Stimulated activated CD8-positive, alpha-beta memory T cell treated with anti-CD3 and anti-CD28 coated beads, Interleukin-15, amount 100 ng/mL, for 24 hours (primary cell): ENCODE data around the gene PSAT1.

Experiments
- DNase-seq: peaks from one replicate; pipeline ENCODE4 v3.0.0-alpha.2; 2020; ENCODE audit warnings: low read depth

The PSAT1 gene

DNA sequence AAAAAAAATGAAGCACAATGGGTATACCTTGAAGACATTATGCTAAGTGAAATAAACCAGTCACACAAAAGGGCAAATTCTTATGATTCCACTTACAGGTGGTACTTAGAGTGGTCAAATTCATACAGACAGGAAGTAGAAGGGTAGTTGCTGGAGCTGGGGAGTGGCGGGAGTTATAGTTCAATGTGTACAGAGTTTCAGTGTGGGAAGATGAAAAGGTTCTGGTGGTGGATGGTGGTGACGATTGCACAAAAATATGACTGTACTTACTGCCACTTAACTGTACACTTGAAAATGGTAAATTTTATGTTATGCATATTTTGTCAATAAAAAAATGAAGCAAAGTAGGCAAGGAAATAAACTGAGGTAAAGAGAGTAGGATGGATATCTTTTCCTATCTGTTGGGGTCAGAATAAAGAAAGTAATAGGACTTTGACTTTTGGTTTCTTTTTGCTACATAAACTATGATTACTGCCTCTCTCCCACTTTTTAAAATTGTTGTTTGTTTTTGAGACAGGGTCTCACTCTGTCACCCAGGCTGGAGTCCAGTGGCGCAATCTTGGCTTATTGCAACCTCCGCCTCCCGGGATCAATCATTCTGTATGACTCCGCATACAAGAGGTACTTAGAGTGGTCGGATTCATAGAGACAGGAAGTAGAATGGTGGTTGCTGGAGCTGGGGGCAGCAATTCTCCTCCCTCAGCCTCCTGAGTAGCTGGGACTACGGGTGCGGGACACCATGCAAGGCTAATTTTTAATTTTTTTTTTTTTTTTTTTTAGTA, 4.0 kb upstream of the PSAT1 start:
- DNase-seq, result no peak

DNA sequence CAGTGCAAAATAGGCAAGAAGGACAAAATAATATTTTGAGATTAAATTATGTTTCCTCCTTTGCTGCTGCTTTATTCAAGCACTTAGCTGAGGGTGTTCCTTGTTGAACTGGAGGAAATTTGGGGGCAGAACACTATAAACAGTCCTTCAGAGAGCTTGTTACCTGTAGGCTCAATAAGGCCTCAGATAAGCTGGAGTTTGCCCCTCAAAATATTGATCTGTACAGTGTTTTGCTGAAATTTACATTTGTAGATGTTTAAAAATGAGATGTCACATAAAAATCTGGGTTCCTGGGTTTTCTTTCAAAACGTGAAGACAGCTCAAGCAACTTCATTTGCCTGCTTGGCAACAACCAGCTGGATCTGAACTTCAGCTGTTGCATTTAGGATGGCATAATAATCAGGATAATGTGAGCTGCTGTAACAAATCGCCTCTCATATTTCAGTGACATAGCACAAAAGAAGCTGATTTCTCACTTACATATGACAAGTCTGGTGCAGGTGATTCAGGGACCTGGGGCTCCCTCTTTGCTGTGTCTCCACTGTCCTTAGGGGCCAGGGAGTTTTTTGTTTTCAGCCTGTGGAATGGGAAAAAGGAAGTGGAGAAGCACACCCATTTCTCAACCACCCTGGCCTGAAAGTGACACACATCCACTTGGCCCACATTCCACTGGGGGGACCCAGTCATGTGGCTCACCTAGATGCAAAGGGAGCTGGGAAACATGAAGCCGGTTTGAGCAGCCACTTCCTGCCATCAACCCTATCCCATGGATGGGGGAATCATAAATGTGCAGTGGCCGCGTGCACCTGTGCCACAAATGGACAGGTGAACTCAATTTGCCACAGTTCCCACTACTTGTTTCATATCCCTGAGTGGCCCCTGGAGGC, 2.4 kb upstream of the PSAT1 start:
- no peak for DNase-seq

GRCh38 chr9:78295177-78295575, 1.7 kb upstream of the PSAT1 start:
- no peak for DNase-seq

DNA sequence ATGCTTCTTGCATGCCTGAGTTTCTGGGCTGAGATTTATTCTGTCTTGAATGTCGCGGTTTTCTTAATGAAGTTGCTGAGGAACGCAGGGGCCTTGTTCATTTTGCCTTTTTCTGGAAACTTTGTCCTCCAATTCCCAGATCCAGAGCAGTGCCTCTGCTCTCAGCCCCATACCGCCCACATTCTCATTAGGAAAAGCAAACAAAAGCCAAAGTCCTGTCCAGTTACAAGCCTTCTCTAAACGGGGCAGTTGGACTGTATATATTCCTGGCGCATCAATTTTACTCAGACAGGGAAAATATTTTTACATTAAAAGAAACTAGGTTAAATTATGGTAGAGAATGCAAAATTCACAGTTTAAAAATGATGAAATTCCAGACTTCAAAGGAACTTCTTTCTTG, 1.2 kb upstream of the PSAT1 start:
- DNase-seq, result no peak

DNA sequence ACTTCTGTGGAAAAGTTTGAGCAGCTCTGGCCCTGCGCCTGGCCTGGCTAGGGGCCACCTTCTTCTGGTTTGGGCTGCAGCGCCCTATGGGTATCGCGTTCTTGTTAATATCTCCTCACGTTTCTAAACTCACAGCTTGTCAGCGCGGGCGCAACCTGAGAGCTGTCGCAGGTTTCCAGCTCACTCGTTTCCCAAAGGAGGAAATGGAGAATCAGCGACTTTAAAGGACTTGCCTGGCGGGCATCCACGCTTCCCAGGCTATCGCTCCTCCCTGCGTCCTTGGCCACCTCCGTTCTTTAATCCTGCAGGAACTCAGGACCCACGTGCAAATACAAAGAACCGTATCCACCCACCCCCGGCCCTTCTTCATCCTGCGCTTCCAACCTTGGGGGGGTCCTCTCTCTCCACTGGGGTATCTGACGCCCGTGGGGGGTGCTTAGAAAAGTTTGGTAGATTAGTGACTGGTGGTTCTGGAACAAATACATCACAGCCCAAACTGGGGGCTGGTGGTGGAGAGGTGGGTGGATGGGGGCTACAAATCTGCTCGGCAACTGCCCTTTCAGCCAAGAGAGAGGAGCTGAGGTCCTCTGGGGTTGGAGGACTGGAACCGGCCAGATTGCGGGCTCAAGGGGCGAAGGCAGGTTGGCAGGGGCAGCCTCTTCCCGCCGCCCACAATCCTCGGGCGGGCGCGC, 578 bp upstream of the PSAT1 start:
- no peak for DNase-seq

DNA sequence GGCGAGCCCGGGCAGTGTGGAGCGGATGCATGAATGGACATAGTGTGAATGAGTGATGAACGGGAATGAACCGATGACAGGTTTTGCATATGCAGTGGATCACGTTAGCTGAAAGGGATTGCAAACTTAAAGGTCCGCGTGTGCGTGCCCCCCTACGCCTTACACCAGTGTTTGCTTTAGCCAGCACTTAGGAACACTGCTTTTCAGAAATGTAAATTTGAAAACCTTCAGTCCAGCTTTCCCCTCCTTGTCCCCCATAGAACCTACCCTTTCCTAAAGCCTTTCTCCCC, 692 bp downstream of the PSAT1 start:
- DNase-seq, result no peak

DNA sequence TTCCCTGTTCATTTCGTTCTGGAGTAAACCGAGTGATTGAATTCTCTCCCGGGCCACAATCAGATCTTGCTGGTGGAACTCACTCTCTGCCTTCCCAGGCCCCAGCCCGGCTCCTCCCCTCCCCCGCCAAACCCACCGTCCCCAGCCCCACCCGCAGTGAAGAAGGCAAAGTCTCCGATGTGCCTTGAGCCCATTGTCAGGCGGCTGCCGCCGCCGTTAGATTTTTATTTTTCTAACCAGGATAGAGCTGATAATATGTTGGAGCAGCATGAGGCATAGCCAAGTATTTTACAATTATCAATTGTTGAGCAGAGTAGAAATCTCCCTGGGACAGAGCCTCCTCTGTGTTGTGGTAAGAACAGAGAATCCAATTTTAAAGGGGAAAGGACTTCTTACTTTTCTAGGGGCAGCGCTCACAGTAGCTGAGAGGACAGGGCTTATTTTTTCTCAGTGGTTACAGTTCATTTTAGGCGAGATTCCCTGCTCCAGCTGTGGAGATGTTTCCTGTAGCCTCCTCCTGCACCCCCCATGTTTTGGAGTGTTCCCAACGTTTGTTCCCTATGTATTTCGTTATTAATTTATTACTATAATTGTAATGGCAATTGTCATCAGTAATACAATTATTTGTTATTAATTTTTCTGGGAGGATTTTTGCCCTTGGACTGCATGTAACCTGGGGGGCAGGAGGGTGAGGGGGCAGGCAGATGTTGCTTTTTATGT, 1.3 kb downstream of the PSAT1 start:
- no peak for DNase-seq

GRCh38 chr9:78300209-78300608, 3.3 kb downstream of the PSAT1 start:
- no peak for DNase-seq

DNA sequence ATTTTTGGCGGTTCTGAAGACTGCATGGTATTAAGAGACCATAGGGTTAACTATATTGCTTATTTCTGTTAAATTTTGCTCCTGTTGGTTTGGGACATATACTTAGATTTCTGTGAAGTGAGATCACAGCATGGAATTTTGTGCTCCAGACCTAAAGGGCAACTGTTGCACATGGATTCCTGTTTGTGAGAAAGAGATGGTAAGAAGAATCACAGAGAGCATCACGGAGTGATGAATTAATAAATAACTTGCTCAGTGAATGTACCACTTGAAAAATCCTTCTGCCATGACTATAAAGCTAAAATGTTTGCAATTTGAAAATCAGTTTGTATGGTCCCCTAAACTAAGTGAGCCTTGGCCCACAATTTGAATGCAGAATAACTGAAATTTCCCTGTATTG, 4.5 kb downstream of the PSAT1 start:
- no peak for DNase-seq

DNA sequence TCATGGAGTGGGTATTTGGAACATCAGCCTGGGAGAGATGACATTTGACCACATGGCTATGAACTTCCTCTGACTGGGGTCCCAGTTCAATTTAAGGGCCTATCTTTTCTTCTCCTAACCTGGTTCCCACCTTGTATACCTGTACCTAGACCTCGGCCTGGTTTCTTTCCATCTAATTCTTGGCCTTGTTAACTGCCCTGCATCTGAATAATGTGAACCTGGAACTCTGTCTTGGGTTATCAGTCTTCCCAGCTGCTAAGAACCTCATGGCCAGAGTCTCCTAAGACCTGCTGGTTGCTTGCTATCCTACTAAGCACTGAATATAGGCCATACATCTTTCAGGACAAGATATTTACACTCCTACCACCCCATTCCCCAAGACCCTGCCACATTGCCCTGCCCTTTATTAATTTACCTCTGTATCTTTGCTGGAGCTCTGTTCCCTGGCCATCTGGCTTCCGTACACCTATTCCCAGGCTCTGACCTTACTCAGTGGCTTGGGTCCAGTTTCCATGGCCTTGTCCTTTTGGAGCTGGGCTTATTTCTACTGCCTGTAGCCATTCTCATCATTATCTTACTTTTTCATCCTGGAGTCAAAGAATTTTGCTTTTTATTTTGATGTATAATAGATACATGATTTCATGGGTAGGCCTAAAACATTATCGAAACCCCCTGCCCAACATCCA, 6.6 kb downstream of the PSAT1 start:
- no peak for DNase-seq

DNA sequence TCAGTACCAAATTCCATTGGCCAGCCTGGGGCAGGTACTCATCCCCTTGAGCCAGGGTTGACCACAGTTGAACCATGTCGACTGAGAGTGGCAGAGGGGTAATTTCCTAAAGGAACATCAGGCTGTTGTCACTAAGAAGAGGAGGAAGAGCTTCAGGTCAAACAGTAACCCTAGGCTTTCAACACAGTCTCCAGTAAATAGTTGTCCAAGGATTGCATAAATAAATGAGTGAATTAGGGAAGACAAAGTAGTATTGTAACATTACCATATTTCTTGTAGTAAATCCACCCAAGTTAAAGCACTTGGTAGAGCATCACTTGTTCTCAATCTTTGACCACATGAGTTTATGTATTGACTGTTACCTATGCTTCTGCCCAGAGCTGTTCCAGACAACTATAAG, 7.4 kb downstream of the PSAT1 start:
- DNase-seq, result no peak

- DNase-seq, result no peak
Measured at GRCh38 chr9:78306222-78307076, 9.5 kb downstream of the PSAT1 start.

DNA sequence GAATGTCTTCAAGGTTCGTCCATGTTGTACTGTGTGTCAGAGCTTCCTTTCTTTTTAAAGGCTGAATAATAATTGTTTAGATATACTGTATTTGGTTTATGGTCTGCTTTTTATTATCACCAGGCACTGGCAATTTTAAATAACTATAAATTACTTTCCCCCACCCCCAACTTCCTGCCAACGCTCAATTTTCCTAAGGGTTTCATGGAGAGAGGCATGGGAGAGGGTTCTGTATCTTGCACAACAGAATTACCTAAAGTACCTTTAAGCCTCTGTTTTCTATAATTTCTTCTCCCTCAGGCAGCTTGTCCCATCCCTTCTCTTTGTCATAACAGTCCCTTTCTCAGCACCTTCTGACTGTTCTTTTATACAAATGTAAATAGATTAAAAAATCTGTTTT, 10.4 kb downstream of the PSAT1 start:
- no peak for DNase-seq

- no peak for DNase-seq
Measured at GRCh38 chr9:78309066-78309465, 12.1 kb downstream of the PSAT1 start.

- no peak for DNase-seq
Measured at GRCh38 chr9:78311075-78311474, 14.2 kb downstream of the PSAT1 start.

- DNase-seq, result no peak
Measured at GRCh38 chr9:78311886-78312524, 15.1 kb downstream of the PSAT1 start.

- no peak for DNase-seq
Measured at GRCh38 chr9:78314550-78314949, 17.6 kb downstream of the PSAT1 start.

DNA sequence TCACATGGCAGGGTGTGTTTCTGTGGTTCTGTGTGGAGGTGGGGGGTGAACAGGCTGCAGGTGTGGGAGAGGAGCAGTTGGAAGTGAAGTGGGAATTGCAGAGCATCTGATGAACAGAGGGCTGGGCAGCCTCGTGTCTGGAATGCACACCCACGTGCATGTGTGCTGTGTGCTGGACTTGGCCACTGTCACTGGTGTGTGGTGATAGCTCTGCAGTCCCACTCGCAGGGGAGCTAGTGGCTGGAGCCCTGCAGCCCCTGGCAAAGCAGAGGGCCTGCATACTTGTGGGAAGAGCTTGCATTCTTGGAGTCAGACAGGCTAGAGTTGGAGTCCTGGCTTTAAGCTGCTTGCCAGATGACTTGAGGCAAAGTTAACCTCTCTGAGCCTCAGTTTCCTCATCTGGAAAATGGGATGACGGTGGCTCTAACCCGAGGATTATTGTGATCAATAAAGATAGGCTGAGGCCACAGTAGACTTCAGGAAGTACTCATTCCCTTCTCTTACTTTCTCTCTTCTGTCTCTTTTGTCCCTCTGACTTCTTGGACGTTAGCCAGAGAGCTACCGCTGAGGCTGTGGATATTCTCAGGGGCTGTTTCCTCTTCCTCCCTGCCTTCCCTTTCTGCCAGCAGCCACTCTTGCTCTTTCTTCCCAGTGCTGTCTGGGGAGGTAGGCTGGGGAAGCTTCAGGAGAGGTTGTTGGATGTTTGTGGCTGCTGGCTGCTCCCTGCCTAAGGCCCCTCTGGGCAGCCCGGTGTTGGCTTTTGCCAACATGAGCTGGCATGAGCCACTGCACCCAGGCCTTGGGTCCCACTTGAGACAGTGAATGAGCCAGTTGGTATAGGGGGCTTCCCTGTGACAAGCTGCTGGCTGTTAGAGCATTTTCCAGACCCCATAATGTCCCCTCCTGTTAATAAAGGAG, 18.3 kb downstream of the PSAT1 start:
- no peak for DNase-seq
